Dedifferentiated amniotic fluid mesenchymal stem cell (primary cell): ENCODE results near the gene CLIC1.

Experiments
- DNase-seq: peaks from one replicate; pipeline ENCODE4 v3.0.0-alpha.2; 2016; ENCODE audit errors: extremely low spot score

Gene CLIC1

DNA sequence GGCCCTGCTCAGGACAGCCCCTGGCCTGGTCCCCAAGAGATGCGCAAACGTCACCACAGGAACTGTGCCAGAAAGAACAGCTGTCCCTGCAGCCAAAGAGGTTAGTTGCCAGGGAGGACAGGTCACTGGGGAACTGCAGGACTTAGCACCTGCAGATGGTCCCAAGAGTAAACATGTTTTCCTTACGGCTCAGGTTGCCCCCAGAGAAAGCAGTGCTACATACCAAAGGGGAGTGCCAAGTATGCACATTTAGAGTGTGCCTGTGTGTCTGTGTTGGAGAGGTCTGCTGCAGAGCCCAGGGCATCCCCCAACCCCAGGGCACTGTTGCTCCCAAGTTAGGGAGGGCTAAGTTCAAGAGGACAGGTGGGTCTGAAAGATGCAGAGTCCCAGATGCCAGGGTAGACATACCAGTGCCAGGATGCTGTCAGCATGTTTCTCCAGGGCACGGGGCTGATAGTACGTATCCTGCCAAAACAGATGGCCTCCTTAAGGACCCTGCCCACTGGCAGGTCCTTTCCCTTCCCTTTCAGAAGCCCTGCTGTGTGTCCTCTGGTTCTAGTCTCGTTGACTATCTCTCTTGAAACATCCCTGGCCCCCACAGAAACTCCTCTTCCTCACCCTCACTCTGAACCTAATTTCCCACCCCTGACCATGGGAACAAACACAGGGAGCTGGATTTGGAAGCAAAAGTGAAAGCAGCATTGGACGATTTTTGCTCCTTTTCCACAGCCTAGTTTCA, 34.5 kb downstream of the CLIC1 start:
- no peak for DNase-seq

DNA sequence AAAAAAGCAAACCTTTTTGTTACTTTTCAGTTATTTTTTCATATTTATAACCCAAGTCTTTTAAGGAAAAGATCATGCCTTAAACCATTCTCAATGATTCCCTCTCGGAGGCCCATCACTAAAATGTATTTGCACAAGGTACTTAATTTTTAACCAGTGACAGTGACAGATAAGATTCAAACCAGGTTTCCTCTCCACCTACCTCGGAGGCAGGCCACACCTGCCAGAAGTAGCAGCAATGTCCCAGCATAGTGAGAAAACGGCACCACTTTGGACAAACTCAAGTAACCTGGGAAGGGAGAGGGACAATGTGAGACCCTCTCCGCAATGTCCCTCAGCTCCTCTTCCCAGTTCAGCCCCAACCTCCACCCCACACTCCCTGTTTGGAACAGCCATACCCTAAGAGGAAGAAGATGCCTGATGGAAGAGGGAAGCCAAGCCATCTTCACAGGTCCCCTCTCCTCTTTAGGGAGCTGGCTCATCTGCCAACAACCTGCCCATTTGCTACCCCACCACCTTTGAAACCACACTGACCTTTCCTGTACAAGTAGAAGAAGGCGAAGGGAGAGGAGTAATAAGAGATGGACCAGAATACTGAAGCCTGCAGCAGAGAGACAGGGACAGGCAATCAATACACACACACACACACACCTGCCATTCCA, 35.5 kb downstream of the CLIC1 start:
- DNase-seq = no peak

DNA sequence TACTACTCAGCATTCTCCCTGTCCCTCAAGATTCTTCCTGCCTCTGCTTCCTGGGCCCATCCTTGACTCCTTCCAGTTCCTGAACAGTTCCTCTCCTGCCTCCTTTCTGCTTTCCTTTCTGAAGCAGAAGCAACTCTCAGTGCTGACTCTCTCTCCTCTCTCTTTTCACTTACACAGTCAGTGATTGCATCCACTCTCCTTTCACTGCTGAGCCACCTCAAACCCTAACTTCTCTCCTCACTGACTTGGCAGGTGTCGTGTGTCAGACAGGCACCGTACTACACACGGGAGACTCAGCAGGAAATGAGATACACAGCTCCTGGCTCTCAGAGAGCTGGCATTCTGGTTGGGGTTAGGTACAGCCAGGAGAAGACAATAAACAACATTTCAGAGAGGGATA, 38.8 kb downstream of the CLIC1 start:
- DNase-seq = no peak

DNA sequence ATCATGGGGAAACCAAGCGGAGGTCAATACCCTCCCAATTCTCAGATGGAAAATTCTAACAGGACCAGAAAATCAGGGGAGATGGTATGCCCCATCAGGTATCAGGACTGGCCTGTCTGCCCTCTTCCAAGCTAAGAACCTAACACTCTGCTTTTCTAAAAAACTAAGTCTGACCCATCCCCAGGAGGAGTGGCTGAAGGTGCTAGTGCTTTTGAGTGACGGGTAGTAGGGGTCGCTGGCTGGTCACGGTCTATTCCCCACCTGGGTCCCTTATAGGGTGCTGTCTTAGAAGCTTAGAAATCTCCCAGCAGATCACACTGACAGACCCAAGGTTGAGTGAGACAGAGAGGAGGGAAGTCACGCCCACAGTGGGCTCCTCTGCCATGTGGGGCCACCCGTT, 42.8 kb downstream of the CLIC1 start:
- DNase-seq = no peak

DNA sequence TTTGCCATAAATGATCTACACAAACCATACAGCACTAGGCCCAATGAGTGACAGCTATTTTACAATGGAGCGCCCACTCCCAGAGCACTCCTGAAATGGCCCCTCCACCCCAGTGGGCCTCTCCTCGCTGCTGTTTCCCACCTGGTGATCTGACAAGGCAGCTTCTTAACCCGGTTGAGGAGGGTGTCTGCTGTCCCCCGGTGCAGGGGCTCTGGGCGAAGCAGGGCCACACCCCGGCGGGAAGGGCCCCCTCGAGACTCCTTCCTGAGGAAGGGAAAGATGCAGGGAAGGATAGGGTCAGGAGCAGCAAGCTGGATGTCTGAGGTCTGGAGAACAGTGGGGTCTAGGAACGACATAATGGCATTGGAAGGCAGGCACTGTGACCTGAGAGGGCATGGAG, 43.4 kb downstream of the CLIC1 start:
- DNase-seq = no peak

DNA sequence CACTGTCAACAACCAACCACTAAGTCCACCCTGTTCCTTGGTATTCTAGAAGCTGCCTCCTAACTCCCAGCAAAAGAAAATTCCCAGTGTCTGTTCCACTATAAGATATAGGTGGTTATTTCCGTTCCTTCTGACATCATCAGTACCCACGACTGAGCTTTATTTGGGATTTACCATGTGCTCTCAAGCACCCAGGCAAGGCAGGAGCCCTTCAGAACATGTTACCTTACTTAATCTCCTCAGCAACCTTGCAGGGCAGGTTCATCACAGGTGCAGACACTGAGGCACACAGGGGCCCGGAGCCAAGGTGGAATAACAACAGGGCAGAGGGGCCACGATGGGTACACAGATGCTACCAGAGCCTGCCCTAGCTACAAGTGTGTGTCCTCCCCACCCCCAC, 44.0 kb downstream of the CLIC1 start:
- DNase-seq = no peak

DNA sequence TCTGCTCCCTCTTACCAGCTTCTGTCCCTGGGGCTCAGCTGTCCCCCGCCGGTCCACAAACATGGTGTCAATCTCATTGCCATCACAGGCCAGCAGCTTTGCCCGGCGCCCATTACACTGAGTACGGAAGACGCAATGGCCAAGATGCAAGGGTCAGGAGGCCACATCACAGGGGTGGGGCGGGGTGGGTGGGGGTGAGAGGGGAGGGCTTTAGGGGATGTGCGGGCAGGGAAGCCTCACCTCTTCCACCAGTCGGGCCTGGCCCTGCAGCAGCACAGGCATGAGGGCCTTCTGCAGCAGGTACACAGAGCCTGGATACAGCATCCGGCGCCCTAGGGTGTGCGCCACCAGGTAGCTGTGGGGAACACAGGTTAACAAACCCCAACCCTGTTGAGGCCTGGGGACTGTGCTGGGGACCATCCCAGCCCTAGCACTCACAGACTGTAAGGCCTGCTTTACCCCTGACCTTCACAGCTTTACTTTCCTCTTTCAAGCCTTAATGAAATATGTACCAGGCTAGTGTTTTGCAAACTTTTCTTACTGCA, 44.7 kb downstream of the CLIC1 start:
- DNase-seq = no peak

DNA sequence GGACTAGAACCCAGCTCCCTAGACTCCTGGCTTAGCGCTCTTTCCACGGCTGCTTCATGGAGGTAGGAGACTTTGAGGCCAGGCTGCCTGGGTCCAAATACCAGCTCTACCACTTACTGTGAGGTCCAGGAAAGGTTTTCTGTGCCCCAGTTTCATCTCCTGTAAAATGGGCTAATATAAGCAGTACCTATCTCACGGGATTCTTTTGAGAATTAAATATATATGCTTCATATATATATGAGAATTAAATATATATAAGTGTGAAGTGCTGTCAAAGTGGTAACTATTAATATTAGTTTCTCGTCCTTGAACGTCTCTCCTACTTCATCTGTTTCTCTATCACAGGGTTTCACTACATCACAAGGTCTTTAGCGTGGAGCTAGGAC, 45.3 kb downstream of the CLIC1 start:
- no peak for DNase-seq

DNA sequence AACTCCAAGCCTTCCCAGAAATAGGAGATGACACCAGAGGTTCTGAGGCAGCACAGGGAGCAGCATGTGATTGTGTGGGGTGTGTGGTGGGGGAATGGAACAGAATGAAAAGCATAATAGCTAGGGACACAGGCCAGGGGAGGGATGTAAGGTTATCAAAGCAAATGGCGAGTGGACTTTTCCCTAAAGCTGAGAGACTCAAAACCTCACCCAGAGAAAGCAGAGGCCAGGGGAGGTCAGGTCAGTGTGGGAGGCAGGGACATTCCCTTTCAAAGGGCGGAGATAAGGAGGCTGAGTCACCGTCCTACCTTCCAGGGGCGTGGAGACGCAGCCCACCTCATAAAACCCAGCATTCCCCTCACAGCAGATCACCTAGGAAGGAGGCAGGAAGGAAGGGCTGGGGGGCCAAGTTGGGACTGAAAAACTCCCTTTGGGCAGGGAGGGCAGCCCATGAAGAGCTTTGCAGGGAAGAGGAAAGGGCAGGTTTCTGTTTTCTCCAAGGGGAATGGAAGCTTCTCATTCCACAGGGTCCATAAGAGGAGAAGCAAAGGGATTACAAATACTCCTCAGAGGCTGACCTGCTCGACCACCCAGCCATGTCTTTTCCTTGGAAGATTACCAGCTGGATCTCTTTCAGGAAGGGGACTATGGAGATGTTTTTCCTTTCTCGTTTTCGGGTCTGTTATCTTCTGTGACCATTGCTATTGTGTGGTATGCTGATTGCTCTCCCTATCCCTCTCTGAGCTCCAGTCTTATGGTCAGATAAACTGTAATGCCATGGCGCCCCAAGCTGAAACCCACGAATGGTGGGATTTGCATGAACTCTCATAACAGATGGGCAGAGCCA, 45.9 kb downstream of the CLIC1 start:
- no peak for DNase-seq

DNA sequence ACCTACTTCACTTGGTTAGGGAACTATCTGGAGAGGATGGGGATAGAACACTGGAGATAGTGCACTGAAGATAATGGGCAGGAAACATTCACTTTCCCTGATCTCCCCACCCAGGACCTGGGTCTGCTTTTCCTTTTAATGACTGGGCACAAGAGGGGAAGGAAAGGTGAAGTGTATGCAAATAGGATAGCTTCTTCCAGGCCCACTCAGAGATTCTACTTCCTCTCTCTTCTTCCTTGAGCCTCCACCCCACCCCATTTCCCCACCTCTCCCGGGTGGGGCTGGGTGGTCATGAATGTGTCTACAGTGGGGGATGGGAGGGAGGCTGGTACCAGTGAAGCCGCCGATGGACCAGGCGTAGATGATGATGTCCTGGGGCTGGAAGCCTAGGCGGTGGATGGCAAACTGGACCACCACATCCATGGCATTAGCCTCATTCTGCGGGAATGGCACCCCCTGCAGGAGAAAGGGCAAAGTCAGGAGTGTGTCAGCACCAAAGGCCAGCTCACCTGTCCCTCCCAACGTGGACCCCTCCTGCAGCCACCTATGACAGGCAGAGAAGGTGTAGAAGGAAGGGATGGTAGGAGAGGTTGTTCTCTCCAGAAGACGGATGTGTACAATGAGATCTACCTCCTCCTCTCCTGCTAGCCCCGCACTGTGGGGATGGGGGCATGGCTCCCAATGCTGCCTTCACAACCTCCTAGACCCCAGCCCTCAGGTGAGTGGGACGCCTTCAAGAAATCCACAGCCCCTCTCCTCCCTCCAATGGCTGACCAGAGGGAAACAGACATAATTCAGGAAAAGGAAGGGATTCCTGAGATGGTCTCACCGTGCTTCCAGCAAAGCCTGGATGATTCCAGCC, 46.9 kb downstream of the CLIC1 start:
- no peak for DNase-seq

DNA sequence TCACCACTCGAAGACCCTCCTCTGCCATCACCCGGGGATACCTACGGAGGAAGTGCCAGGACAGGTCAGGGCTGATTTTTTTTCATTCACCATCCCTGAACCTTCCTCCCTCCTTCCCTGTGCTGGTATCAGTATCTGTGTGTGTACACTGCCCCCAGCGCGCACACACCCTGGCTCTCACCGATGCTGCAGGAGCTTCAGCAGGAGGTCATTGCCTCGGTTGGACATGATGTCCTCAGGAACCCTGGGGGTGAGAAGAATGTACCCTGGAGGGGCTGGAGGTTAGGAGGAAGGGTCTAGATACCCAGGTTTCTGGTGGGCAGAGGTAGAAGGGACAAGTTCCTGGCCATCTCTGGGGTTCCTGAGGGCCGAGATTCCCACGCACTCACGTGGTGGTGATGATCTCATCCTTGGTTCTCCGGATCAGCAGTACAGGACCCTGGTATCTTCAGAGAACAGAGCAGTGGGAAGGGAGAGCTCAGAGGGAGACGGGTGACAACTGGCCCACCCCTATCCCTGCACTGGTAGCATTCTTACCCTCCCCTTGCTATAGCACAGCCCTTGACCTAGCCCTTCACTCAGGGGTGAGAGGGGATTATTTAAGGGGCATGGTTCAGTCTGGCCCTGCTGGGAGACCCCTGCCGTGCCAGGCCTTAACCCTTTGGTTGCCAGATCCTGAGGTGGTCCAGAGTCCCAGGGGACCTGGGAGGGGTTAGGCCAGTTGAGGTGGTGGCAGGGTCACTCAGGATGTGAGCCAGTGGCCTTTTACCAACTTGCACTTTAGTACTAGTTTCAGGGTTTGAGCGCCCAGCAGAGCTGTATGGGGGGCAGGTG, 48.3 kb downstream of the CLIC1 start:
- DNase-seq = no peak

DNA sequence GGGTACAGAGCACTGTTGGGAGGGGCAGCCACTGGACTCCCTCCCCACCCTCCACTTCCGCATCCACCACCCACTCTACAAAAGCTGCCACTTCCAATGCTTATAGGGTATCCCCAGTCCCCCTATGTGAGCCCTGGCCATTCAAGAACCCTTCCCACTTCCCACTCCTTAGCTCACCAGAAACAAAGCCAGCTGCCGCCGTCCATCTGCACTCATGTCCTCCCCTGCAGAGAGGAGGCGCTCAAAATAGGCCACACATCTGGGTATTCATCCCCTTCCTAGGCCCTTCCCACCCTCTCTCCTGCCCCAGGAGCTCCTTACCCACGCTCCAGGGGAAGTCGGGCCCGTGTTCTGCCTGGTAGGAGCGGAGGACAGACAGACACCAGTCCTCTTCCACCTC, 49.0 kb downstream of the CLIC1 start:
- DNase-seq = no peak

DNA sequence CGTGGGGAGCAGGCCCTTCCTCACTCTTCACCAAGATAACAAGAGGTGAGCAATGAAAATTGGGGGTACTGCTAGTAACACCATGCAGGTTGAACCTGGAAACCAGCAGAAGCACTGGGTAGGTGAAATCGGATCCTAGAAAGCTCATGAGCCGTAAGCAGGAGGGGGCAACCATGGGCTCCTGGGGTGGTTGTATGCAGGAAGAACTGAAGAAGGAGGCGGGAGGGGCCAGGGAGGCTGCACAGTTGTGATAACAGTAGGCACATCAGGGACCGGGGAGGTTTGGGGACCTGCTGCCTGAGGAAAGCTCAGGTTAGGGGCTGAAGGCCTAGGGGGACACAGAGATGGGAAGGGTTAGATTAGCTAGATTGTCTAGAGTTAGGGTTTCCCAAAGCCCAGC, 49.8 kb downstream of the CLIC1 start:
- no peak for DNase-seq

DNA sequence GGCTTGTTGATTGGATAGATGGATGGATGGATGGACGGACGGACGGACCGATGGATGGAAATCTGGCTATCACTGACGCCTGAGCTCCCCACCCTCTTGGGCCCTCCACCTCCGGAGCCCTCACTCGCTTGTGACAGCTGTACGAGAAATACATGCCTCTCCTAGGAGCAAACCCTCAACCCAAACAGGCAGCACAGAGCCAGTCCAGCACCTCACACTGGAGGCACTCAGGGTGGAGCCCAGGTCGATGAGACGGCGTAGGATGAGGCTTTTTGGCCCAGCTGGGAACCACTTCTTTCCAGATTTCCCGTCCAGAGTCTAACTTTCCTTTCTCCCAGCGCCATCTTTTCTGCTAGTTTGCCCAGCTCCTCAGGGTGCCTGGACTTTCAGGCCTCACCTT, 52.7 kb downstream of the CLIC1 start:
- DNase-seq = no peak

DNA sequence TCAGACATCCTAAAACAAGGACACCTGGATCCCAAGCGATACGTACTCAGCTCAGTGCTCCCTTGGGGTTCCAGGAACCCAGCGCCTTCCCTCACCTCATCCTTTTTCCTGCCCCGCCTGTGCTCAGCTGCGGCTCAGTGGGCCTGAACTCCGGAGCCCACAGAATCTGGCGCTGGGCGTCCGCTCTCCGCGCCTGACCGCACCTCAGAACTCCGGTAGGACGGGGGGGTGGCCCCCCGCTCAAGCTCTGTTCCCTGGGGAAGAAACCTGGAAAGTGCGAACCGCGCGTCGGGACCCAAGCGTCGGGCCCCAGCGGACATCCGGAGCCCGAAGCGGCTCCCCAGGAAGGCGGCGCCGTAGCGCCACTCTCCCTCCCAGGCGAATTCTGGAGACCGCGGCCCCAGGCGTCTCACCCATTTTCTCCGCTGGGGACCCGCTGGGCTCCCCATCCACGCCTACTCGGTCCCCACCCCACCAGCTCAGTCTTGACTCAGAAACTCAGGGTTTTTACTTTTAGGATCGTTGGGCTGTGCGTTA, 55.1 kb downstream of the CLIC1 start:
- no peak for DNase-seq
